Mononuclear cell (primary cell): ENCODE data around the gene ACBD5. TPM values are rescaled to one million over a fixed set of nuclear protein-coding genes. Genes with fewer than 3 reads are reported as not detected.

Experiments
- H3K27me3 ChIP-seq: 2 replicates; pipeline ENCODE4 v1.6.0; 2011; ENCODE audit warnings: low read length, control low read depth; ENCODE audit not compliant: insufficient read depth
- H3K4me1 ChIP-seq: 2 replicates; pipeline ENCODE4 v1.5.1; 2011; ENCODE audit warnings: mild to moderate bottlenecking, low read length, control low read depth; ENCODE audit not compliant: insufficient read depth
- H3K4me3 ChIP-seq: 2 replicates; pipeline ENCODE4 v1.5.1; 2011; ENCODE audit warnings: mild to moderate bottlenecking, low read length, moderate library complexity
- H3K9me3 ChIP-seq: 2 replicates; pipeline ENCODE4 v1.5.1; 2011; ENCODE audit warnings: low read depth, mild to moderate bottlenecking, control low read depth, low read length
- total RNA-seq: library from RNA; depleted of rRNA; stranded (reverse); fragments of >200 nt; gene quantifications from one replicate; pipeline ENCODE4 v1.2.3, GENCODE V29; 2012

ACBD5 gene
- total RNA-seq, 1 donor: 35.8 TPM

GRCh38 chr10:27147701-27148100, 92.9 kb downstream of the ACBD5 start:
- no peaks in the 10 kb centered on the region for H3K27me3 ChIP-seq
- H3K4me3 ChIP-seq: no peak overlapping the region
- H3K9me3 ChIP-seq: no peaks in the 10 kb centered on the region
- H3K4me1 ChIP-seq: peaks cover 13% of the 10 kb centered on the region

- Histone ChIP-seq H3K9me3 (no peaks in the 10 kb centered on the region), H3K4me1 (peaks cover 5% of the 10 kb centered on the region), H3K27me3 (no peaks in the 10 kb centered on the region), H3K4me3 (no peak overlapping the region)
Measured at GRCh38 chr10:27145937-27146336, 94.7 kb downstream of the ACBD5 start.

Other genes with a start within 250 kb of the ACBD5 start
- 6.3 TPM for gene ANKRD26, start 140.3 kb downstream of the ACBD5 start, total RNA-seq
- 152 TPM for gene YME1L1, start 86.4 kb downstream of the ACBD5 start, total RNA-seq
- 26.8 TPM for gene MASTL, start 85.4 kb downstream of the ACBD5 start, total RNA-seq